GM06990 (cell line): ENCODE results near the gene WDR26.

Experiments used
- DNase-seq: peaks from one replicate; pipeline ENCODE4 v3.0.0-alpha.2; 2011; ENCODE audit not compliant: insufficient read length; ENCODE audit errors: extremely low read depth
- H3K27me3 ChIP-seq: replicated peaks from 2 replicates; pipeline ENCODE4 v1.6.0; 2011; ENCODE audit warnings: low read length; ENCODE audit not compliant: control insufficient read depth, insufficient read depth
- H3K36me3 ChIP-seq: 2 replicates; pipeline ENCODE4 v1.5.1; 2011; ENCODE audit warnings: low read length; ENCODE audit not compliant: control insufficient read depth, insufficient read depth
- H3K4me3 ChIP-seq: replicated peaks from 2 replicates; pipeline ENCODE4 v1.5.1; 2011; ENCODE audit warnings: low read depth, mild to moderate bottlenecking, control low read depth, low read length
- CTCF ChIP-seq: IDR thresholded peaks from 2 replicates; pipeline ENCODE4 v1.5.1; 2011; ENCODE audit warnings: low read length, control low read depth, mild to moderate bottlenecking, inconsistent platforms; ENCODE audit not compliant: insufficient read depth, poor library complexity, severe bottlenecking

Gene WDR26

GRCh38 chr1:224339442-224340033 lies 95.1 kb downstream of the WDR26 start:
- no peak for DNase-seq
- TF ChIP-seq CTCF, result no peak
- Histone ChIP-seq H3K36me3 (no peaks in the 10 kb centered on the region), H3K27me3 (no peaks in the 10 kb centered on the region), H3K4me3 (no peak overlapping the region)

GRCh38 chr1:224338150-224338838 lies 96.3 kb downstream of the WDR26 start:
- H3K27me3 ChIP-seq, result no peaks in the 10 kb centered on the region
- no peaks in the 10 kb centered on the region for H3K36me3 ChIP-seq
- no peak for TF ChIP-seq CTCF
- H3K4me3 ChIP-seq, result no peak overlapping the region
- no peak for DNase-seq
